T-helper 17 cell (primary cell): ENCODE measurements around the gene GTPBP1. TPM values are rescaled to one million over a fixed set of nuclear protein-coding genes. Genes with fewer than 3 reads are reported as not detected.

Experiments used
- ATAC-seq: fragments of 150-1000 bp; cut with Tn5 transposase; 2 replicates; pipeline ENCODE4 v1.10.0; 2021; ENCODE audit warnings: mild to moderate bottlenecking, moderate library complexity
- DNase-seq, 3 donors: peaks; one replicate each; pipeline versions ENCODE4 v3.0.0 to v3.0.0-alpha.2; 2020 to 2021
- H3K9me3 ChIP-seq: one replicate; pipeline ENCODE4 v1.7.0; 2013; ENCODE audit warnings: low read length, mild to moderate bottlenecking; ENCODE audit not compliant: control insufficient read depth, poor library complexity, severe bottlenecking
- H3K27ac Mint-ChIP-seq: one replicate; pipeline ENCODE4 v1.8.0; 2022; ENCODE audit warnings: mild to moderate bottlenecking, moderate library complexity, mixed read lengths
- H3K27me3 Mint-ChIP-seq: one replicate; pipeline ENCODE4 v1.8.0; 2022; ENCODE audit warnings: mixed read lengths
- H3K36me3 Mint-ChIP-seq: one replicate; pipeline ENCODE4 v1.8.0; 2022; ENCODE audit warnings: low read depth, mixed read lengths
- H3K4me1 Mint-ChIP-seq: one replicate; pipeline ENCODE4 v1.8.0; 2022; ENCODE audit warnings: mild to moderate bottlenecking, mixed read lengths
- H3K4me3 Mint-ChIP-seq: one replicate; pipeline ENCODE4 v1.8.0; 2022; ENCODE audit warnings: mild to moderate bottlenecking, moderate library complexity, mixed read lengths
- total RNA-seq, 4 donors: library from RNA in 2 of 4; stranded (reverse) in 2 of 4; gene quantifications; one replicate each; pipeline ENCODE4 v1.2.3 and lab custom pipeline; 2022 to 2026

Gene GTPBP1
- total RNA-seq, 2 donors from 2014 or later = 220 to 235 TPM

- H3K27ac Mint-ChIP-seq = no peak overlapping the region
- H3K4me1 Mint-ChIP-seq = peaks cover 12% of the 10 kb centered on the region
- no peaks in the 10 kb centered on the region for H3K9me3 ChIP-seq
- H3K36me3 Mint-ChIP-seq = no peaks in the 10 kb centered on the region
- ATAC-seq (no peak), DNase-seq (no peak)
- peak overlapping the region; percentile 53 for H3K4me3 Mint-ChIP-seq
- no peaks in the 10 kb centered on the region for H3K27me3 Mint-ChIP-seq
Measured at GRCh38 chr22:38770257-38770949, 64.7 kb downstream of the GTPBP1 start.

- Mint-ChIP-seq H3K27ac (no peak overlapping the region), H3K4me1 (peaks cover 6% of the 10 kb centered on the region), H3K4me3 (no peak overlapping the region), H3K36me3 (no peaks in the 10 kb centered on the region), H3K27me3 (no peaks in the 10 kb centered on the region)
- ATAC-seq (no peak), DNase-seq (no peak)
- H3K9me3 ChIP-seq = no peaks in the 10 kb centered on the region
Measured at GRCh38 chr22:38772623-38772873, 66.8 kb downstream of the GTPBP1 start.

DNA sequence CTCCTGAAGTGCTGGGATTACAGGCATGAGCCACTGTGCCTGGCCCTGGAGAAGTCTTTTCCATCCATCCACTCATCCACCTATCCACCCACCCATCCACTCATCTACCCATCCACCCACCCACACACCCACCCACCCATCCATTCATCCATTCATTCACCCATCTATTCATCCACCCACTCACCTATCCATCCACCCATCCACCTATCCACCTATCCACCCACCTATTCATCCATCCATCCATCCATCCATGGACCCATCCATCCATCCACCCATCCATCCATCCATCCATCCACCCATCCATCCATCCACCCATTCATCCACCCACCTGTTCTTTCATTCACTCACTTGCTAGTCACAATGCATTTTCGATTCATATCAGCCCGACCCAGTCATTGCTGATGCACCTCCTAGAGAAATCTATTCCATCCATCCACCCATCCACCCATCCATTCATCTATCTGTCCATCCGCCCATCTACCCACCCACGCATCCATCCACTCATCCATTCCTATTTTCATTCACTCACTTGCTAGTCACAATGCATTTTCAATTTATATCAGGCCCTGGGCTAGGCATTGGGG lies 67.7 kb downstream of the GTPBP1 start:
- H3K27ac Mint-ChIP-seq = no peak overlapping the region

DNA sequence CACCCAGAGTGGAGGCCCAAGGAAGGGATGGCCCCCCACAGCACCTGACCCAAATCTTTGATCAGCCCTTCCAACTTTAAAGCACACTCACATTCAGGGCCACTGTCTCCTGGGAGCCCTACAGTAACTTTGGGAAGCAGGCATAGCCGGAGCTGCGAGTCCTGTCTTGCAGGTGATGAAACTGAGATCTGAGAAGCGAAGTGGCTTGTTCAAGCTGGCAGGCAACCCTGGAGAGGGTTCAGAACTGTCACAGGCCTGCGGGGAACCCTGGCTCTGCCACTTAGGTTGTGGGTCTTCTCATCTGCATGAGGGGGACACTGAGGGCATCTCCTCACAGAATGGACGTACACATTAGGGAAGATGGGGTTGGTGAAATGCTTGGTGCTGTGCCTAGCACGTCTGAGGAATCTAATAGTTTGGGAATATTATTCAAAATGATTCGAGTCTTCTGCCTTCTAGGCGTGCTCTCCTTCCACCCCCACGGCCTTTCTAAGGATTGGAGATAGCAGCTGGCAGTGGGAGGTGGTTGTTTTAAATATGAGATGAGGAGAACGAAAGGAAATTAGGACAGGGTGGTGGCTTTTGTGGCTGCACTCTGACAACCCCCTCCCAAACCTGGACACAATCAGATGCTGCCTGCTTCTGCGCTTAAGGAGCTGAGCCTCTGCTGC lies 68.9 kb downstream of the GTPBP1 start:
- no peaks in the 10 kb centered on the region for H3K36me3 Mint-ChIP-seq
- DNase-seq (no peak), ATAC-seq (no peak)
- no peaks in the 10 kb centered on the region for H3K9me3 ChIP-seq
- H3K4me1 Mint-ChIP-seq = no peaks in the 10 kb centered on the region
- H3K4me3 Mint-ChIP-seq = no peak overlapping the region
- no peaks in the 10 kb centered on the region for H3K27me3 Mint-ChIP-seq
- peak overlapping the region; percentile 24 for H3K27ac Mint-ChIP-seq

More for the DNA sequence above, 67.7 kb downstream of the GTPBP1 start:
- Mint-ChIP-seq H3K4me3 (no peak overlapping the region), H3K36me3 (no peaks in the 10 kb centered on the region), H3K27me3 (no peaks in the 10 kb centered on the region), H3K4me1 (peaks cover 6% of the 10 kb centered on the region)
- H3K9me3 ChIP-seq = no peaks in the 10 kb centered on the region
- no peak for DNase-seq
- no peak for ATAC-seq

GRCh38 chr22:38775656-38776055 lies 69.9 kb downstream of the GTPBP1 start:
- H3K36me3 Mint-ChIP-seq = no peaks in the 10 kb centered on the region
- H3K27ac Mint-ChIP-seq = no peak overlapping the region
- ATAC-seq = no peak
- no peak for DNase-seq
- no peaks in the 10 kb centered on the region for H3K4me1 Mint-ChIP-seq
- no peaks in the 10 kb centered on the region for H3K27me3 Mint-ChIP-seq
- no peaks in the 10 kb centered on the region for H3K9me3 ChIP-seq
- H3K4me3 Mint-ChIP-seq = no peak overlapping the region

DNA sequence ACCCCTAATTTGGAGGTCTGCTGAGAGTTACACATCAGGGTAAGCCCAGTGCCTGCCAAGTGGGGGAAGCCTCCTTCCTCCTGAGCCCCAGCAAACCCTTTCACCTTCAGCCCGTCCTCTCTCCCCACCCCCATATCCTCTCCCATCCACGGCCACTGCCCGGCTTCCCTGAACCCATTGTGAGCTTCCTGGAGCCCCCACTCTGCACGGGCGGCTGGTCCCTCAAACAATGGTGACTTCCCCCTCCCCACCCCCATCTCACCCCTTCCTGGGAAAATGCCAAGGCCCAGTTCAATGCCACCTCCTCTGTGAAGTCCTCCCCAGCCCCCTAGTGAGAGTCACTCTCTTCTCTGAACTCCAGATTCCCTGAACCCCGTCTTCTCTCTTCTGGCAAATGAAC lies 70.3 kb downstream of the GTPBP1 start:
- no peaks in the 10 kb centered on the region for H3K4me1 Mint-ChIP-seq
- ATAC-seq (no peak), DNase-seq (no peak)
- H3K27ac Mint-ChIP-seq = no peak overlapping the region
- H3K27me3 Mint-ChIP-seq = no peaks in the 10 kb centered on the region
- no peak overlapping the region for H3K4me3 Mint-ChIP-seq
- no peaks in the 10 kb centered on the region for H3K9me3 ChIP-seq
- no peaks in the 10 kb centered on the region for H3K36me3 Mint-ChIP-seq

- no peak overlapping the region for H3K27ac Mint-ChIP-seq
- ATAC-seq = no peak
- H3K4me3 Mint-ChIP-seq = no peak overlapping the region
- H3K36me3 Mint-ChIP-seq = peaks cover 6% of the 10 kb centered on the region
- DNase-seq = no peak
- no peaks in the 10 kb centered on the region for H3K27me3 Mint-ChIP-seq
- no peaks in the 10 kb centered on the region for H3K9me3 ChIP-seq
- H3K4me1 Mint-ChIP-seq = peaks cover 7% of the 10 kb centered on the region
Measured at GRCh38 chr22:38777087-38777671, 71.4 kb downstream of the GTPBP1 start.

GRCh38 chr22:38781033-38781432 lies 75.3 kb downstream of the GTPBP1 start:
- Mint-ChIP-seq H3K4me1 (peaks cover 14% of the 10 kb centered on the region), H3K4me3 (no peak overlapping the region), H3K27ac (no peak overlapping the region), H3K36me3 (peaks cover 7% of the 10 kb centered on the region), H3K27me3 (no peaks in the 10 kb centered on the region)
- no peaks in the 10 kb centered on the region for H3K9me3 ChIP-seq
- DNase-seq = no peak
- ATAC-seq = no peak

GRCh38 chr22:38782402-38783094 lies 76.8 kb downstream of the GTPBP1 start:
- ATAC-seq (no peak), DNase-seq (no peak)
- peak overlapping the region; percentile 72 for H3K27ac Mint-ChIP-seq
- peaks cover 7% of the 10 kb centered on the region for H3K36me3 Mint-ChIP-seq
- no peaks in the 10 kb centered on the region for H3K9me3 ChIP-seq
- peaks cover 14% of the 10 kb centered on the region for H3K4me1 Mint-ChIP-seq
- H3K27me3 Mint-ChIP-seq = no peaks in the 10 kb centered on the region
- H3K4me3 Mint-ChIP-seq = no peak overlapping the region

Other genes starting within 250 kb of the GTPBP1 start
- not detected for gene KDELR3, start 237.8 kb upstream of the GTPBP1 start, total RNA-seq
- 100 to 1,000 TPM; 526 to 546 TPM for gene DDX17, start 199.6 kb upstream of the GTPBP1 start, total RNA-seq
- not detected for gene DMC1, start 135.8 kb upstream of the GTPBP1 start, total RNA-seq
- gene FAM227A, start 49.6 kb upstream of the GTPBP1 start, total RNA-seq = under 1 TPM; 0.77 to 0.91 TPM
- 10 to 100 TPM; 11.9 to 12.3 TPM for gene CBY1, start 49.3 kb upstream of the GTPBP1 start, total RNA-seq
- gene TOMM22, start 24.0 kb upstream of the GTPBP1 start, total RNA-seq = 10 to 100 TPM; 56.3 to 63.5 TPM
- 100 to 1,000 TPM; 132 to 157 TPM for gene JOSD1, start 5.0 kb upstream of the GTPBP1 start, total RNA-seq
- 100 to 1,000 TPM; 426 to 485 TPM for gene SUN2, start 50.1 kb downstream of the GTPBP1 start, total RNA-seq
- 1 to 10 TPM; 5.1 to 7.2 TPM for gene DNAL4, start 88.2 kb downstream of the GTPBP1 start, total RNA-seq
- gene NPTXR, start 138.1 kb downstream of the GTPBP1 start, total RNA-seq = 1 to 10 TPM; 2.5 to 2.6 TPM
- 10 to 100 TPM; 44.0 to 45.8 TPM for gene CBX6, start 166.3 kb downstream of the GTPBP1 start, total RNA-seq